GM12878 (cell line): ENCODE results near the gene NEK8. TPM values are rescaled to one million over a fixed set of nuclear protein-coding genes. Genes with fewer than 3 reads are reported as not detected.

ENCODE experiments used
- ATAC-seq: fragments of 200-7000 bp; cut with Tn5 transposase; 3 replicates; pipeline ENCODE4 v1.9.1; 2020; ENCODE audit warnings: mild to moderate bottlenecking, moderate library complexity
- BruUV-seq: library from RNA; stranded (reverse); fragments of 400-500 nt; replicated peaks from 2 replicates; lab custom pipeline; 2021; lab: Mats Ljungman, UMichigan
- CTCF ChIA-PET: fragments of 300-600 bp; sonication (Branson Sonifier 250); formaldehyde crosslinking; extraction: SDS; loops from one replicate; lab custom pipeline; 2021; ENCODE audit warnings: inconsistent platforms; lab: Yijun Ruan, JAX
- POLR2A ChIA-PET: fragments of 350-600 bp; formaldehyde crosslinking; extraction: SDS; loops from one replicate; lab custom pipeline; 2021; ENCODE audit warnings: inconsistent platforms; lab: Charles Lee
- RAD21 ChIA-PET: fragments of 300-600 bp; sonication (Branson Sonifier 250); formaldehyde crosslinking; loops from one replicate; lab custom pipeline; 2023; ENCODE audit warnings: antibody characterized with exemption; ENCODE audit not compliant: unreplicated experiment; lab: Charles Lee
- SMC1A ChIA-PET: fragments of 300-600 bp; sonication (Branson Sonifier 250); formaldehyde crosslinking; loops from one replicate; lab custom pipeline; 2023; ENCODE audit not compliant: unreplicated experiment, uncharacterized antibody; lab: Charles Lee
- DNase-seq: peaks from one replicate; pipeline ENCODE4 v3.0.0-alpha.2; 2011; ENCODE audit warnings: low read depth, low spot score
- FAIRE-seq: peaks from 3 replicates; lab custom pipeline; 2011; peaks lifted over from hg19 to GRCh38; lab: Jason Lieb, UNC
- H2AFZ ChIP-seq: 2 replicates; pipeline ENCODE4 v1.6.0; 2011; ENCODE audit warnings: low read depth, low read length, control low read depth; ENCODE audit not compliant: control insufficient read depth
- H3K27ac ChIP-seq: 2 replicates; pipeline ENCODE4 v1.5.1; 2011; ENCODE audit warnings: control low read depth; ENCODE audit not compliant: control insufficient read depth, insufficient read depth
- H3K27me3 ChIP-seq, 2 experiments: replicated peaks in 1 of 2; 2 replicates each; pipeline versions ENCODE4 v1.6.0 to v1.6.1; 2011; ENCODE audit warnings: low read length in 1 of 2; ENCODE audit not compliant: control insufficient read depth in 2 of 2, insufficient read depth in 2 of 2
- H3K36me3 ChIP-seq, 2 experiments: 2 replicates each; pipeline ENCODE4 v1.5.1; 2011; ENCODE audit warnings: low read length in 1 of 2; ENCODE audit not compliant: control insufficient read depth in 2 of 2, insufficient read depth in 2 of 2
- H3K4me1 ChIP-seq: 2 replicates; pipeline ENCODE4 v1.6.1; 2011; ENCODE audit warnings: mild to moderate bottlenecking, low read length, moderate library complexity, mixed read lengths; ENCODE audit not compliant: control insufficient read depth, insufficient read depth
- H3K4me2 ChIP-seq: 2 replicates; pipeline ENCODE4 v1.6.0; 2011; ENCODE audit warnings: control low read depth; ENCODE audit not compliant: control insufficient read depth, insufficient read depth
- H3K4me3 ChIP-seq: fragments of 200-600 bp; sonication (generic); 2 replicates; pipeline ENCODE4 v1.5.1; 2016
- H3K79me2 ChIP-seq: 2 replicates; pipeline ENCODE4 v1.6.0; 2011; ENCODE audit warnings: low read length; ENCODE audit not compliant: control insufficient read depth, insufficient read depth
- H3K9ac ChIP-seq: 2 replicates; pipeline ENCODE4 v1.8.0; 2011; ENCODE audit warnings: low read length, control low read depth, mixed read lengths; ENCODE audit not compliant: control insufficient read depth, insufficient read depth
- H3K9me3 ChIP-seq: replicated peaks from 3 replicates; pipeline ENCODE4 v1.5.1; 2011; ENCODE audit warnings: mild to moderate bottlenecking, low read length; ENCODE audit not compliant: control insufficient read depth, insufficient read depth
- H4K20me1 ChIP-seq: 2 replicates; pipeline ENCODE4 v1.6.0; 2011; ENCODE audit not compliant: control insufficient read depth, insufficient read depth
- ATF2 ChIP-seq: IDR thresholded peaks from 2 replicates; pipeline ENCODE4 v1.6.1; 2012; ENCODE audit warnings: low read length, inconsistent platforms
- BCL3 ChIP-seq: IDR thresholded peaks from 2 replicates; pipeline ENCODE4 v1.6.1; 2011; ENCODE audit warnings: borderline replicate concordance, low read depth, mild to moderate bottlenecking, moderate library complexity, low read length; ENCODE audit not compliant: insufficient read depth, poor library complexity, severe bottlenecking
- CTCF ChIP-seq, 3 experiments: IDR thresholded peaks in 2 of 3; conservative IDR thresholded peaks in 1 of 3; 2 replicates each; pipeline ENCODE4 v1.5.1; 2011; ENCODE audit warnings: low read depth in 3 of 3, low read length in 3 of 3, mild to moderate bottlenecking in 3 of 3, control low read depth in 2 of 3, moderate library complexity in 2 of 3, inconsistent platforms in 1 of 3, mixed read lengths in 1 of 3; ENCODE audit not compliant: control insufficient read depth in 2 of 3, insufficient read depth in 1 of 3; ENCODE audit errors: extremely low read depth in 1 of 3
- EED ChIP-seq: sonication (generic); IDR thresholded peaks from 2 replicates; pipeline ENCODE4 v1.6.1; 2016; ENCODE audit warnings: antibody characterized with exemption, low read depth
- EZH2 ChIP-seq: IDR thresholded peaks from 2 replicates; pipeline ENCODE4 v1.6.1; 2012; ENCODE audit warnings: low read depth, mild to moderate bottlenecking, control low read depth, inconsistent platforms, low read length, borderline replicate concordance; ENCODE audit not compliant: control insufficient read depth
- FOXK2 ChIP-seq: fragments of 450-650 bp; IDR thresholded peaks from 2 replicates; pipeline ENCODE4 v1.6.1; 2017; ENCODE audit warnings: mild to moderate bottlenecking, moderate library complexity
- MAX ChIP-seq: IDR thresholded peaks from 2 replicates; pipeline ENCODE4 v1.6.1; 2012; ENCODE audit warnings: low read depth, low read length, improper control_type of control experiment
- POLR2A ChIP-seq: IDR thresholded peaks from 2 replicates; pipeline ENCODE4 v1.6.1; 2011; ENCODE audit warnings: low read depth, mild to moderate bottlenecking, low read length
- POLR2AphosphoS2 ChIP-seq: IDR thresholded peaks from 2 replicates; pipeline ENCODE4 v1.6.1; 2011; ENCODE audit warnings: low read depth, mild to moderate bottlenecking, low read length, improper control_type of control experiment, moderate library complexity
- RUNX3 ChIP-seq: IDR thresholded peaks from 2 replicates; pipeline ENCODE4 v1.6.1; 2012; ENCODE audit warnings: low read length, inconsistent platforms
- SPI1 ChIP-seq: IDR thresholded peaks from 2 replicates; pipeline ENCODE4 v1.6.1; 2011; ENCODE audit warnings: low read depth, mild to moderate bottlenecking, low read length, moderate library complexity, borderline replicate concordance; ENCODE audit not compliant: insufficient read depth
- TARDBP ChIP-seq: IDR thresholded peaks from 2 replicates; pipeline ENCODE4 v1.6.1; 2016; ENCODE audit warnings: borderline replicate concordance
- YY1 ChIP-seq: IDR thresholded peaks from 2 replicates; pipeline ENCODE4 v1.6.1; 2011; ENCODE audit warnings: low read depth, mild to moderate bottlenecking, low read length
- WGBS: methylation state at CpG from one replicate; pipeline ENCODE4 v1.1.6; 2016; ENCODE audit warnings: low lambda C conversion rate; ENCODE audit not compliant: insufficient replicate concordance, insufficient coverage; ENCODE audit errors: missing lambda C conversion rate; 5-methylcytosine and 5-hydroxymethylcytosine counted together
- in situ Hi-C: fragments of 300-500 bp; cut with MboI; formaldehyde crosslinking; loops from 9 replicates; pipeline ENCODE4 v1.14.3; 2018; ENCODE audit warnings: mixed read lengths
- intact Hi-C: fragments of 100-400 bp; cut with micrococcal nuclease; formaldehyde crosslinking; loops from one replicate; pipeline ENCODE4 v1.14.2; 2022; ENCODE audit not compliant: unreplicated experiment
- polyA plus RNA-seq, 11 experiments: library from polyadenylated mRNA; depleted of rRNA in 4 of 11; unstranded in 6 of 11; stranded (reverse) in 5 of 11; fragments of >200 nt; fragmentation: Nextera tagmentation in 4 of 11; fragmentation: Illumina TruSeq in 1 of 11; extraction: Ambion mirVana in 4 of 11; extraction: Trizol in 1 of 11; gene quantifications; 1 replicate in 1 of 11; 2 replicates in 10 of 11; pipeline versions ENCODE4 v1.2.1 to v1.2.3, GENCODE V29; 2011 to 2016; ENCODE audit warnings: inconsistent platforms in 2 of 11, missing spikeins in 2 of 11, low read depth in 1 of 11
- total RNA-seq, 4 experiments: library from RNA; depleted of rRNA in 3 of 4; stranded (reverse); fragments of >200 nt in 3 of 4; fragmentation: Illumina TruSeq in 1 of 4; extraction: Trizol in 1 of 4; gene quantifications; 2 replicates each; pipeline versions ENCODE4 v1.2.1 to v1.2.3, GENCODE V29; 2013 to 2021

NEK8 gene
- total and polyA plus RNA-seq, 10 of the 15 experiments (the other 5 are each of a cell fraction or from before 2014, with no cell fraction given): 2.3 to 14.3 (median 9.4) TPM

- SMC1A ChIA-PET: interaction anchor here (0.7 to 2.6 kb wide), 12 partner anchors 7 to 120 kb away, joined by 3 to 13 read pairs (median 4); partner anchors contain the start of genes NEK8, RPL23A, SDF2 and SUPT6H
- peak; percentile 75 for ATAC-seq
- no peak for DNase-seq
- POLR2A ChIA-PET: interaction anchor here (0.7 to 3.5 kb wide), 16 partner anchors 7 to 632 kb away, joined by 3 to 29 read pairs (median 5); partner anchors contain the start of genes ALDOC, BLTP2, RPL23A and SDF2
- WGBS: 17% methylated on average over 34 of the region's 34 CpGs
- no peaks in the 10 kb centered on the region for H3K9me3 ChIP-seq
- FAIRE-seq: no peak
- BruUV-seq: no TSS peak
- no peaks in the 10 kb centered on the region; a peak in 1 of 4 replicates for H3K36me3 ChIP-seq
- H3K27me3 ChIP-seq: no peaks in the 10 kb centered on the region
- peak; percentile 10; the same call in 1 of the 2 replicates for TF ChIP-seq RUNX3
- 0 out of 2 replicates have a peak, but pooled peaks have one; percentile 37 for TF ChIP-seq POLR2A
- TF ChIP-seq ATF2: no peak
- TF ChIP-seq EZH2: no peak
- peak; percentile 88 for TF ChIP-seq YY1
- TF ChIP-seq EED: peak; percentile 24; the same call in 1 of the 2 replicates
- peak; percentile 45; the same call in 1 of the 2 replicates for TF ChIP-seq POLR2AphosphoS2
- TF ChIP-seq MAX: 0 out of 2 replicates have a peak, but pooled peaks have one; percentile 18
- peak; percentile 72 for TF ChIP-seq SPI1
- peak; percentile 35 for TF ChIP-seq BCL3
- peak; percentile 6 to 23 (median 7); a peak in 3 of 6 replicates for TF ChIP-seq CTCF (IDR thresholded peaks at IDR 0.05 in 2 of 3, conservative IDR thresholded peaks at IDR 0.05 in 1 of 3; ENCODE audit: control insufficient read depth in 2 of 3, extremely low read depth in 1 of 3, insufficient read depth in 1 of 3, low read depth in 3 of 3, low read length in 3 of 3)
- 0 out of 2 replicates have a peak, but pooled peaks have one; percentile 34 for TF ChIP-seq TARDBP
- no peak for TF ChIP-seq FOXK2
- TF ChIP-seq, all 136 proteins: peak for 10
- peak overlapping the region; percentile 72 for H3K9ac ChIP-seq
- H3K4me3 ChIP-seq: peak overlapping the region; percentile 73
- peak overlapping the region; percentile 93 for H3K4me2 ChIP-seq
- H4K20me1 ChIP-seq: no peaks in the 10 kb centered on the region
- RAD21 ChIA-PET: interaction anchor here (0.7 to 3.4 kb wide), 8 partner anchors 9 to 405 kb away, joined by 3 to 20 read pairs (median 6); partner anchors contain the start of genes BLTP2, SDF2, SUPT6H and TLCD1
- intact Hi-C loops: loop anchor here (10.0 kb wide), 1 partner anchor 157 kb away; the partner anchor contains the start of gene UNC119
- CTCF ChIA-PET: interaction anchor here (0.5 to 3.1 kb wide), 11 partner anchors 15 to 253 kb away, joined by 3 to 18 read pairs (median 4); partner anchors contain the start of gene TLCD1
- H2AFZ ChIP-seq: peak overlapping the region; percentile 93
- H3K4me1 ChIP-seq: peaks cover 9% of the 10 kb centered on the region
- H3K27ac ChIP-seq: 0 out of 2 replicates have a peak overlapping the region, but pooled peaks have one; percentile 53
- in situ Hi-C loops: no loop called here
- no peaks in the 10 kb centered on the region for H3K79me2 ChIP-seq
Measured at GRCh38 chr17:28712032-28712704, 16.4 kb upstream of the NEK8 start.
